ENCODE results near the gene PDGFRB.

DNA sequence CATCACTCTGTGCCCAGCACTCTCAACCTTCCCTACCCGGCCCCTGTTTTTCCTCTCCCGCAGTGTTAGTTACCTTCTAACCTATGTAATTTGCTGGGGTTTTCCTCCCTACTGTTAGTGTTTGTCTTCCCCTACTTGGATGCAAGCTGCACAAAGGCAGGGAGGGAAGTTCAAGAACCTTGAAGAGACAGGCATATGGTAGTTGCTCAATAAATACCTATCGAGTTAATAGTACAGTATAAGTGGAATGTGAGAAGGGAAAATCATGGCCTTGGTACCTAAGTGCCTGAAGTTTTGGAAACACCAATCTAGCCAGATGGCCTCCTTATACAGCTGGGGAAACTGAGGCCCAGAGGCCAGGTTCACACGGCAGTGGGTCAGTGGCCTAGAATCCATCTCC, 24.2 kb downstream of the PDGFRB start:
- no peak for TF ChIP-seq POLR2A (IDR thresholded peaks at IDR 0.05)
- TF ChIP-seq, protein P1, sequence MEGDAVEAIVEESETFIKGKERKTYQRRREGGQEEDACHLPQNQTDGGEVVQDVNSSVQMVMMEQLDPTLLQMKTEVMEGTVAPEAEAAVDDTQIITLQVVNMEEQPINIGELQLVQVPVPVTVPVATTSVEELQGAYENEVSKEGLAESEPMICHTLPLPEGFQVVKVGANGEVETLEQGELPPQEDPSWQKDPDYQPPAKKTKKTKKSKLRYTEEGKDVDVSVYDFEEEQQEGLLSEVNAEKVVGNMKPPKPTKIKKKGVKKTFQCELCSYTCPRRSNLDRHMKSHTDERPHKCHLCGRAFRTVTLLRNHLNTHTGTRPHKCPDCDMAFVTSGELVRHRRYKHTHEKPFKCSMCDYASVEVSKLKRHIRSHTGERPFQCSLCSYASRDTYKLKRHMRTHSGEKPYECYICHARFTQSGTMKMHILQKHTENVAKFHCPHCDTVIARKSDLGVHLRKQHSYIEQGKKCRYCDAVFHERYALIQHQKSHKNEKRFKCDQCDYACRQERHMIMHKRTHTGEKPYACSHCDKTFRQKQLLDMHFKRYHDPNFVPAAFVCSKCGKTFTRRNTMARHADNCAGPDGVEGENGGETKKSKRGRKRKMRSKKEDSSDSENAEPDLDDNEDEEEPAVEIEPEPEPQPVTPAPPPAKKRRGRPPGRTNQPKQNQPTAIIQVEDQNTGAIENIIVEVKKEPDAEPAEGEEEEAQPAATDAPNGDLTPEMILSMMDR (IDR thresholded peaks at IDR 0.05), result no peak
